ENCODE measurements around the gene CDK2AP2. TPM values are rescaled to one million over a fixed set of nuclear protein-coding genes. Genes with fewer than 3 reads are reported as not detected.
A peak's percentile ranks its signal among the peaks of the same experiment; 100 is the strongest.

The CDK2AP2 gene
- polyA plus RNA-seq, 1 of the 3 experiments (the other 2 are of a cell fraction), result 47.9 TPM

DNA sequence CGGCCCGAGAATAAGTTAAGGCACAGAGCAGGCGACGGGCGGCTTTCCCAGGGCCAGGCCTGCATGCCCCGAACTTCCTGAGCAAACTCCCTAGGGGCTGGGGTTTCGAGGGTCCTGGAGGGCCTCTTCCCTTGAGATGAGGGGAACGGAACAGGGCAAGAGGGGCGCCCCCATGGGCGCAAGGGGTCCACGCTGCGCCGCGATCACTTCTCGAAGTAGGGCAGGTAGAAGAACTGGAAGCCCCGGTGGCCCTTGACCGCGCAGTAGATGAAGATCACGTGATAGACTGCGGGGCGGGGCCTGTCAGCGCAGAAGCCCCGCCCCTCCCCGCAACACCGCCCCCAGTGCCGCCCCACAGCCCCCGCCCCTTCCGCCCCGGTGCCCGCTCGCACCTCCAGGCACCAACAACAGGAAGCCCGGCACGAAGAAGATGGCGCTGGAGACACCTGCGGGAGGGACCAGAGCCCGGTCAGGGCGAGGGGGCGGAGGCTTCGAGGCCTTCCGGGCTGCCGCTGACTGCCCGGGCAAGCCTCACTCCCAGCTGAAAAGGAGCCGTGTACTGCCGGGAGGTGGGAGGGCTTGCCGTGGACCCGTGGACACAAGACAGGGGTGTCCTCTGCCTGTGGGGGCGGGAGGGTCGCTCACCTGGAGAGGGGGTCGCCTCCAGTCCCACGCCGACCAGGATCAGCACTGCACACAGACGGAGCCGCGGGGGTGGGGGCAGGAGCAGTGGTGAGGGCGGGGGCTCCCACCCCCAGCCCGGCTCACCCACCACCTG, 43.4 kb downstream of the CDK2AP2 start (continued):
- TF ChIP-seq, protein P1, sequence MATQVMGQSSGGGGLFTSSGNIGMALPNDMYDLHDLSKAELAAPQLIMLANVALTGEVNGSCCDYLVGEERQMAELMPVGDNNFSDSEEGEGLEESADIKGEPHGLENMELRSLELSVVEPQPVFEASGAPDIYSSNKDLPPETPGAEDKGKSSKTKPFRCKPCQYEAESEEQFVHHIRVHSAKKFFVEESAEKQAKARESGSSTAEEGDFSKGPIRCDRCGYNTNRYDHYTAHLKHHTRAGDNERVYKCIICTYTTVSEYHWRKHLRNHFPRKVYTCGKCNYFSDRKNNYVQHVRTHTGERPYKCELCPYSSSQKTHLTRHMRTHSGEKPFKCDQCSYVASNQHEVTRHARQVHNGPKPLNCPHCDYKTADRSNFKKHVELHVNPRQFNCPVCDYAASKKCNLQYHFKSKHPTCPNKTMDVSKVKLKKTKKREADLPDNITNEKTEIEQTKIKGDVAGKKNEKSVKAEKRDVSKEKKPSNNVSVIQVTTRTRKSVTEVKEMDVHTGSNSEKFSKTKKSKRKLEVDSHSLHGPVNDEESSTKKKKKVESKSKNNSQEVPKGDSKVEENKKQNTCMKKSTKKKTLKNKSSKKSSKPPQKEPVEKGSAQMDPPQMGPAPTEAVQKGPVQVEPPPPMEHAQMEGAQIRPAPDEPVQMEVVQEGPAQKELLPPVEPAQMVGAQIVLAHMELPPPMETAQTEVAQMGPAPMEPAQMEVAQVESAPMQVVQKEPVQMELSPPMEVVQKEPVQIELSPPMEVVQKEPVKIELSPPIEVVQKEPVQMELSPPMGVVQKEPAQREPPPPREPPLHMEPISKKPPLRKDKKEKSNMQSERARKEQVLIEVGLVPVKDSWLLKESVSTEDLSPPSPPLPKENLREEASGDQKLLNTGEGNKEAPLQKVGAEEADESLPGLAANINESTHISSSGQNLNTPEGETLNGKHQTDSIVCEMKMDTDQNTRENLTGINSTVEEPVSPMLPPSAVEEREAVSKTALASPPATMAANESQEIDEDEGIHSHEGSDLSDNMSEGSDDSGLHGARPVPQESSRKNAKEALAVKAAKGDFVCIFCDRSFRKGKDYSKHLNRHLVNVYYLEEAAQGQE (IDR thresholded peaks at IDR 0.05; ENCODE audit: low read depth, low read length), result 0 out of 2 replicates have a peak, but pooled peaks have one; percentile 20
- TF ChIP-seq RFX5 (IDR thresholded peaks at IDR 0.05; ENCODE audit: low read length) (no peak), SMC3 (IDR thresholded peaks at IDR 0.05; ENCODE audit: low read depth, low read length) (no peak), MAX (IDR thresholded peaks at IDR 0.05; ENCODE audit: low read depth) (no peak; the same call in 1 of the 2 replicates), GATA2 (CRISPR knock-in tag; IDR thresholded peaks at IDR 0.05) (no peak)
- TF ChIP-seq, protein P2, sequence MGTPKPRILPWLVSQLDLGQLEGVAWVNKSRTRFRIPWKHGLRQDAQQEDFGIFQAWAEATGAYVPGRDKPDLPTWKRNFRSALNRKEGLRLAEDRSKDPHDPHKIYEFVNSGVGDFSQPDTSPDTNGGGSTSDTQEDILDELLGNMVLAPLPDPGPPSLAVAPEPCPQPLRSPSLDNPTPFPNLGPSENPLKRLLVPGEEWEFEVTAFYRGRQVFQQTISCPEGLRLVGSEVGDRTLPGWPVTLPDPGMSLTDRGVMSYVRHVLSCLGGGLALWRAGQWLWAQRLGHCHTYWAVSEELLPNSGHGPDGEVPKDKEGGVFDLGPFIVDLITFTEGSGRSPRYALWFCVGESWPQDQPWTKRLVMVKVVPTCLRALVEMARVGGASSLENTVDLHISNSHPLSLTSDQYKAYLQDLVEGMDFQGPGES (IDR thresholded peaks at IDR 0.05; ENCODE audit: low read depth, low read length), result no peak

- Histone ChIP-seq H3K4me1 (ENCODE audit: control insufficient read depth in 1 of 2, insufficient read depth in 2 of 2, low read depth in 1 of 2, low read length in 1 of 2) (peaks cover 9 to 31% of the 10 kb centered on the region in 2 experiments; a peak in 2 of 4 replicates), H3K79me2 (ENCODE audit: insufficient read depth) (peaks cover 7% of the 10 kb centered on the region; the same call in 1 of the 2 replicates), H3K36me3 (replicated peaks in 1 of 2; ENCODE audit: control insufficient read depth in 1 of 2, insufficient read depth in 2 of 2, low read length in 1 of 2) (no peaks in the 10 kb centered on the region), H3K27me3 (ENCODE audit: insufficient read depth) (no peaks in the 10 kb centered on the region), H2AFZ (ENCODE audit: low read depth) (peak overlapping the region; percentile 85; the same call in 1 of the 2 replicates), H3K27ac (ENCODE audit: low read depth in 2 of 2, low read length in 1 of 2) (peak overlapping the region; percentile 48 to 61; a peak in 3 of 4 replicates), H3K9me2 (no peaks in the 10 kb centered on the region), H3K9ac (peak overlapping the region; percentile 22; the same call in 1 of the 2 replicates), H3F3A (replicated peaks; ENCODE audit: insufficient read depth) (peaks cover 18% of the 10 kb centered on the region), H3K9me3 (no peaks in the 10 kb centered on the region), H3K4me2 (peak overlapping the region; percentile 87), H3K4me3 (ENCODE audit: low read depth in 2 of 2, low read length in 1 of 2) (peak overlapping the region; percentile 63 to 68; a peak in 3 of 4 replicates), H4K20me1 (ENCODE audit: insufficient read depth) (no peaks in the 10 kb centered on the region)
- ChIA-PET CTCF (no interaction called here), POLR2A (no interaction called here)
- TF ChIP-seq FOSL2 (IDR thresholded peaks at IDR 0.05; ENCODE audit: borderline replicate concordance, low read depth), result peak; percentile 69
- no peak for TF ChIP-seq MEF2A (IDR thresholded peaks at IDR 0.05; ENCODE audit: borderline replicate concordance, low read depth)
- TF ChIP-seq CHD2 (IDR thresholded peaks at IDR 0.05; ENCODE audit: low read length, partially characterized antibody), result no peak
- peak; percentile 53; the same call in 1 of the 2 replicates for TF ChIP-seq JUND (IDR thresholded peaks at IDR 0.05)
- TF ChIP-seq MAX (IDR thresholded peaks at IDR 0.05; ENCODE audit: low read depth), result peak; percentile 43
- TF ChIP-seq POLR2AphosphoS5 (IDR thresholded peaks at IDR 0.05; ENCODE audit: low read depth, low read length), result peak; percentile 41; the same call in 1 of the 2 replicates
- DNase-seq, result peak; percentile 51
- 72% methylated on average over 9 of the region's 20 CpGs for whole genome bisulfite sequencing (ENCODE audit: low lambda C conversion rate)
Observed at GRCh38 chr11:67463680-67464410, 44.1 kb downstream of the CDK2AP2 start.
